Measurements from ENCODE around the gene ATP2B2. TPM values are rescaled to one million over a fixed set of nuclear protein-coding genes. Genes with fewer than 3 reads are reported as not detected.

ATP2B2 gene
- total and polyA plus RNA-seq, 10 of the 15 experiments (the other 5 are each of a cell fraction or from before 2014, with no cell fraction given) = 0.04 TPM; not detected in 9

GRCh38 chr3:10305331-10305902, 200.0 kb downstream of the ATP2B2 start (continued):
- no peak for TF ChIP-seq IKZF1 (conservative IDR thresholded peaks at IDR 0.05)
- no peak for TF ChIP-seq ZSCAN29 (IDR thresholded peaks at IDR 0.05)
- no peak for TF ChIP-seq ZBTB11 (CRISPR knock-in tag; IDR thresholded peaks at IDR 0.05)
- TF ChIP-seq, protein P1, sequence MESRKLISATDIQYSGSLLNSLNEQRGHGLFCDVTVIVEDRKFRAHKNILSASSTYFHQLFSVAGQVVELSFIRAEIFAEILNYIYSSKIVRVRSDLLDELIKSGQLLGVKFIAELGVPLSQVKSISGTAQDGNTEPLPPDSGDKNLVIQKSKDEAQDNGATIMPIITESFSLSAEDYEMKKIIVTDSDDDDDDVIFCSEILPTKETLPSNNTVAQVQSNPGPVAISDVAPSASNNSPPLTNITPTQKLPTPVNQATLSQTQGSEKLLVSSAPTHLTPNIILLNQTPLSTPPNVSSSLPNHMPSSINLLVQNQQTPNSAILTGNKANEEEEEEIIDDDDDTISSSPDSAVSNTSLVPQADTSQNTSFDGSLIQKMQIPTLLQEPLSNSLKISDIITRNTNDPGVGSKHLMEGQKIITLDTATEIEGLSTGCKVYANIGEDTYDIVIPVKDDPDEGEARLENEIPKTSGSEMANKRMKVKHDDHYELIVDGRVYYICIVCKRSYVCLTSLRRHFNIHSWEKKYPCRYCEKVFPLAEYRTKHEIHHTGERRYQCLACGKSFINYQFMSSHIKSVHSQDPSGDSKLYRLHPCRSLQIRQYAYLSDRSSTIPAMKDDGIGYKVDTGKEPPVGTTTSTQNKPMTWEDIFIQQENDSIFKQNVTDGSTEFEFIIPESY (IDR thresholded peaks at IDR 0.05) = no peak
- TF ChIP-seq CTCF (IDR thresholded peaks at IDR 0.05 in 2 of 3, conservative IDR thresholded peaks at IDR 0.05 in 1 of 3; ENCODE audit: control insufficient read depth in 2 of 3, extremely low read depth in 1 of 3, insufficient read depth in 1 of 3, low read depth in 3 of 3, low read length in 3 of 3) = no peak
- no peak for TF ChIP-seq KDM1A (IDR thresholded peaks at IDR 0.05; ENCODE audit: borderline replicate concordance)
